GM21619 (cell line): ENCODE results near the gene NR1D1.

Source experiments
- ATAC-seq: cut with Tn5 transposase; IDR thresholded peaks from one replicate; pipeline ENCODE4 v1.9.1; 2021; ENCODE audit not compliant: unreplicated experiment

Gene NR1D1

DNA sequence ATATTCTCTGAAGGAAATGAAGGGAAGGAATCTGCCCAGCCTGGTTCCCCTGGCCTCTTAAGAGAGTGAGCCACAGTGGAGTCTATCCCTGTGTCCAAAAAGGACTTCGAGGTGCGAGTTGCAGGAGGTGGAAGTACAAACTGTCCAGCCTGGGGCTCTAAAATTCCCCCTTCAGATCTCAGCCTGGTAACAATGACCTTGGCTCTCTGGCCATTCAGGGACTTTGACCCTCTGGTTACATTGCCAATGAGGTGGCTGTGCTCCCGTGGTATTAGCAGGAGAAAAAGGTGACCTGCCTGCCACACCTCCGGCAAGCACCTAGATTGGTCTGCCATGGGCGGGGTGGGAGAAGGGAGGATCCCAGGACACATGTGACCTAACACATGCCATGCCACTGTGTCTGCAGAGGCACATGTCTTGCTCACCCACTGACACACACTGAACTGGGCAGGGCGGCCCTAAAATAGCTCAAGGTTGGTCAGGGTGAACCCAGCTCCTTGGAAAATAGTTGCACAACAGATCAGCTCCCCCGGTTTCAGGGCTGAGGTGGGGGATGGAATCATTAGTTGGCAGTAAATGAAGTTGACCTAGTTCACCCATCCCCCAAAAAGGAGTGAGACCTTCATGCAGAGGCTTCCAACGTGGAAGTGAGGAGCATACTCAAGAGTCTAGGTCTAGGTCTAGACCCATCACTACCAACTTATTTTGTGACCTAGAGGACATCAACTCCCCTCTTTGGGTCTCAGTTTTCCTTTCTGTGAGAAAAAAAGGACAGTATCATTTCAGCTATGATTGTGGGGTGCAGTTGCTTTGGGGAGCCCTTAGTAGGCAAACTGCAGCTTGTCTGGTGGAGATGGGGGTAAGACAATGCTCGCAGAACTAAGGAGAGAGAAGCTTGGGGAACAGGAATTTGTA, 2.2 kb downstream of the NR1D1 start:
- no peak for ATAC-seq

DNA sequence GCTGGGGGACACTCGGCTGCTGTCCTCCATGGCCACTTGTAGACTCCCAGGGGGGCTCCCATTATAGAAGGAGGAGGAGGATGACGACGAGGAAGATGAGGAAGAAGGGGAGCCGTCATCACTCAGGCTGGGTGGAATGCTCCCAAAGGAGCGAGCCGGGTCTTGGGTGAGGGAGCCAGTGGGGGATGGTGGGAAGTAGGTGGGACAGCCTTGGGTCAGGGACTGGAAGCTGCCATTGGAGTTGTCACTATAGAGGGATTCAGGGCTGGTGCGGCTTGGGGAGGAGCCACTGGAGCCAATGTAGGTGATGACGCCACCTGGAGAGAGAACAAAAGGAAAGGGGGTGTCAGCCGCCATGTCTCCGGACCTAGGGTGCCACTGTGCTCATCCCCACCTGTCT, 3.3 kb downstream of the NR1D1 start:
- ATAC-seq, result no peak

- peak; percentile 38 for ATAC-seq
Observed at GRCh38 chr17:40095944-40096791, 4.2 kb downstream of the NR1D1 start.

DNA sequence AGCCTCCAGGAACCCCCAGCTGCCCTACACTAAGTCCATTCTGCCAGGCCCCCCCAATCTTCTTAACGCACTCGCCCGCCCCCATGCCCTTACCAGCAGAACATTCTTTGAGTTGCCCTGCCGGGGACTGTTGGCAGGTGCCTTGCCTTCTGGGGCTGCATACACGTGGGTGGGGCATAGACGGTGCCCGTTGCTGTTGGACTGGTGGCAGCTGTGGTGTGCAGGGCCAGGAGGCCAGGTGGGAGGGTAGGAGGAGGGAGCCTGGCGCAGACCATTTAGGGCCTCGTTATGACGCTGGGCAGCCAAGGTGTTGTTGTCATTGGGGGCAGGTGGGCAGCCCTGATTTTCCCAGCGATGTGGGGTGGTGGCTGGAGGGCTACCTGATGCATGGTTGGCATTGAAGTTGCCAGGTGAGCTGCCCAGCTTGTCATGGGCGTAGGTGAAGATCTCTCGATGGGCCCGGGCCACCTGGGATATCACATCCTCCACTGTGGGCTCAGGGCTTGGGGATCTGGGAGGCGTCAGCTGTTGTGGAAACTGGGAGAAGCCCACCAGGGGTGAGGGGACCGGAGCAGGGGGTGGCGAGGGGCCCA, 4.9 kb downstream of the NR1D1 start:
- ATAC-seq, result no peak

DNA sequence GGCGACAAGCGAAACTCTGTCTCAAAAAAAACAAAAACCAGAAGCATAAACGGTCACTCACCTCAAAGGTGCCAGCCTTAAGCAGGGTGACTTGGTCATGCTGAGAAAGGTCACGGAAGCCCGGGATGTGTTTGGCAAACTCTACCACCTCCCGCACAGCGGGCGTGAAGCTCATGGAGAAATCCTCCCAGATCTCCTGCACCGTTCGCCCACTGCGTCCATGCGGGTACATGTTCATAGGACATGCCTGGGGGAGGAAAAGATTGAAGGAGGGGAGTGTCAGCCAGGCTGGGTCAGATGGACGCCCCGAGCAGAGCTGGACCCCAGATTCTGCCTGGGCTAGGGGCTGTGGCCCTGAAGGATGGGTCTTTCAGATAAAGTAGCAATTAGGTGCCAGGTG, 5.5 kb downstream of the NR1D1 start:
- ATAC-seq, result no peak

- no peak for ATAC-seq
Observed at GRCh38 chr17:40093580-40094201, 6.7 kb downstream of the NR1D1 start.

DNA sequence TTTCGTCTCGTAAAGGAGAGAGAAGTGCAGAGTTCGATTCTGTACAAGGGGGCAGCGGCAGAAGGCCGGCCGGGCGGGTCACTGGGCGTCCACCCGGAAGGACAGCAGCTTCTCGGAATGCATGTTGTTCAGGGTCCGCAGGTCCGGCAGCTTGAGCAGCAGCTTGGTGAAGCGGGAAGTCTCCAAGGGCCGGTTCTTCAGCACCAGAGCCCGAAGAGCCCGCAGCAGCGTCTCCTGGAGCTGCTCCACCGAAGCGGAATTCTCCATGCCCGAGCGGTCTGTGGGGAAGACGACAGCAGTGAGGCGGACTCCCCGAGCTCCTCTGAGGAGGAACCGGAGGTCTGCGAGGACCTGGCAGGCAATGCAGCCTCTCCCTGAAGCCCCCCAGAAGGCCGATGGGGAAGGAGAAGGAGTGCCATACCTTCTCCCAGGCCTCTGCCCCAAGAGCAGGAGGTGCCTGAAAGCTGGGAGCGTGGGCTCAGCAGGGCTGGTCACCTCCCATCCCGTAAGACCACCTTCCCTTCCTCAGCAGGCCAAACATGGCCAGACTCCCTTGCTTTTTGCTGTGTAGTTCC, 7.3 kb downstream of the NR1D1 start:
- ATAC-seq, result no peak

DNA sequence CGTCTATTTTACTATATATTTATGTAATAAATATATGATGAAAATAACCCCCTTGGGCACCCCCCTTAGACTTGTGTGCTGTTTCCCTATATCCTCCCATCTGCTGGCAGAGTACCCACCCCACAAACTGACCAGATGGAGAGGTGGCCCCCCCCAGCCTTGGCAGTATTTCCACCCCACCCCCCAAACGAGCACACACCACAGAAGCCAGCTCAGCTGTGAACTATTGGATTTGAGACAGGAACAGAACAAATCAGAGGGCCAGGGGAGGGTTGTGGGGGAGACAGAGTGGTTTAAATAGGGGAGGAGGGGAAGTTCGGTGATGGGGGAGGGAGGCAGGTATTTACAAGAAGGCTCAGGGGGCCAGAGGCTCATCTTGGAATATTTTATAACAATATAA, 7.8 kb downstream of the NR1D1 start:
- ATAC-seq, result no peak

GRCh38 chr17:40091691-40092397, 8.5 kb downstream of the NR1D1 start:
- no peak for ATAC-seq

- no peak for ATAC-seq
Observed at GRCh38 chr17:40090237-40091119, 9.9 kb downstream of the NR1D1 start.

GRCh38 chr17:40089077-40089895, 11.1 kb downstream of the NR1D1 start:
- no peak for ATAC-seq

DNA sequence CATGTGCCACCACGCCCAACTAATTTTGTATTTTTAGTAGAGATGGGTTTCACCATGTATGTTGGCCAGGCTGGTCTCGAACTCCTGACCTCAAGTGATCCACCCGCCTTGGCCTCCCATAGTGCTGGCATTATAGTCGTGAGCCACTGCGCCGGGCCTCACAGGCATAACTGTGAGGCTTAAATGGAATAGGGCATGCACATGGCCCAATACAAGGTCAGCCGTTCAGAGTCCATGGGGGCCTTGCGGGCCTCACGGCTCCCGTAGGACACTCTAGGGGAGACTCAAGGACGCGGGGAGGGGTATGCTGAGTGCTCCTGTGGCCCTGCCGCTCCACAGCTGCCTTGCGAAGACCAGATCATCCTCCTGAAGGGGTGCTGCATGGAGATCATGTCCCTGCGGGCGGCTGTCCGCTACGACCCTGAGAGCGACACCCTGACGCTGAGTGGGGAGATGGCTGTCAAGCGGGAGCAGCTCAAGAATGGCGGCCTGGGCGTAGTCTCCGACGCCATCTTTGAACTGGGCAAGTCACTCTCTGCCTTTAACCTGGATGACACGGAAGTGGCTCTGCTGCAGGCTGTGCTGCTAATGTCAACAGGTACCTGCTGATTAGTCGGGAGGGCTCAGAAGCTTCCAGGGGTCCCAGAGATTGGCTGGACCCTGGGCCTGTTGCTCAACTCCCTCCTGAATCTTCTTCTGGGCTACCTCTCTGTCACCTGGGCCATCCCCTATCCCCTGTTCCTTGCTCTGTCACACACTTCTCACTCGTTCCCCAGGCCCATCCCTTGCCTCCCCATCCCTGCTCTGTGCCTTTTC, 12.3 kb downstream of the NR1D1 start:
- no peak for ATAC-seq

- no peak for ATAC-seq
Observed at GRCh38 chr17:40087049-40087794, 13.2 kb downstream of the NR1D1 start.

GRCh38 chr17:40086150-40087044, 14.0 kb downstream of the NR1D1 start:
- ATAC-seq, result no peak

DNA sequence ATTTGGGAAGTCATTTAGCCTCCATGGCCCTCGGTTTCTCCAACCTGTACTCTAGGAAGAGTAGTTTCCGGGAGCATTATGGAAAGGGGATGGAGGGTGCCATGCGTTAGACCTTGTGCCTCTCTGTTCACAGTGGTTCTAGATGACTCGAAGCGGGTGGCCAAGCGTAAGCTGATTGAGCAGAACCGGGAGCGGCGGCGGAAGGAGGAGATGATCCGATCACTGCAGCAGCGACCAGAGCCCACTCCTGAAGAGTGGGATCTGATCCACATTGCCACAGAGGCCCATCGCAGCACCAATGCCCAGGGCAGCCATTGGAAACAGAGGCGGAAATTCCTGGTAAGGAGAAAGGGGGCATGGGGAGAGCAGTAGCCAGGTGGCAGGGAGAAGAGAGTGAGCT, 15.9 kb downstream of the NR1D1 start:
- ATAC-seq, result no peak

DNA sequence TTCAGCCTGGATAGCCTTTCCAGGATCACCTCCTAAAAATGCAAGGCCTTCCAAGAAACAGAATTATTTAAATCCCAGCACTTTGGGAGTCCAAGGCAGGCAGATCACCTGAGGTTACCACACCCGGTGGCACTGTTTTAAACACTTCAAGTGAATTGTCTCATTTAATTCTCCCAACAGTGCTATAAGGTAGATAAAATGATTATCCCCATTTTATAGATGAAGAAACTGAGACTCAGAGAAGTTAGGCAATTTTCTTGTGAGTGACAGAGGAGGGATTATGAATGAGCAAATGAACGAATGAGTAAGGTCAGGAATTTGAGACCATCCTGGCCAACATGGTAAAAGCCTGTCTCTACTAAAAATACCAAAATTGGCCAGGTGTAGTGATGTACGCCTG, 20.8 kb downstream of the NR1D1 start:
- no peak for ATAC-seq
